Naive thymus-derived CD8-positive, alpha-beta T cell (primary cell): ENCODE measurements around the gene SLC26A3. TPM values are rescaled to one million over a fixed set of nuclear protein-coding genes. Genes with fewer than 3 reads are reported as not detected.

Experiments used
- ATAC-seq, 2 donors: fragments of 150-1000 bp; cut with Tn5 transposase in 1 of 2; sonication (Bioruptor Pico), chemical (Tn5 transposase) in 1 of 2; 1 replicate in 1 of 2; 2 replicates in 1 of 2; pipeline ENCODE4 v1.10.0; 2021; ENCODE audit warnings: mild to moderate bottlenecking in 2 of 2, moderate library complexity in 2 of 2
- POLR2A ChIA-PET: fragments of 350-600 bp; sonication (Branson Sonifier 250); formaldehyde crosslinking; loops from one replicate; lab custom pipeline; 2021; ENCODE audit warnings: antibody characterized with exemption; lab: Charles Lee
- DNase-seq, 10 donors: peaks; one replicate each; pipeline versions ENCODE4 v3.0.0 to v3.0.0-alpha.2; 2020 to 2022
- H3K27ac Mint-ChIP-seq, 10 donors: one replicate each; pipeline ENCODE4 v1.8.0; 2020 to 2022; ENCODE audit warnings: mild to moderate bottlenecking in 10 of 10, mixed read lengths in 10 of 10, moderate library complexity in 4 of 10, inconsistent platforms in 1 of 10
- H3K27me3 Mint-ChIP-seq, 5 donors: one replicate each; pipeline ENCODE4 v1.8.0; 2021 to 2022; ENCODE audit warnings: mixed read lengths in 5 of 5
- H3K36me3 Mint-ChIP-seq, 3 donors: one replicate each; pipeline ENCODE4 v1.8.0; 2020 to 2022; ENCODE audit warnings: mixed read lengths in 3 of 3, mild to moderate bottlenecking in 2 of 3, inconsistent platforms in 1 of 3
- H3K4me1 Mint-ChIP-seq, 4 donors: one replicate each; pipeline ENCODE4 v1.8.0; 2021 to 2022; ENCODE audit warnings: mixed read lengths in 4 of 4
- H3K4me3 Mint-ChIP-seq, 10 donors: one replicate each; pipeline ENCODE4 v1.8.0; 2020 to 2022; ENCODE audit warnings: mild to moderate bottlenecking in 10 of 10, mixed read lengths in 10 of 10, moderate library complexity in 6 of 10, inconsistent platforms in 1 of 10
- H3K9me3 Mint-ChIP-seq, 9 donors: one replicate each; pipeline ENCODE4 v1.8.0; 2020 to 2022; ENCODE audit warnings: mixed read lengths in 9 of 9, mild to moderate bottlenecking in 3 of 9, inconsistent platforms in 1 of 9, moderate library complexity in 1 of 9
- polyA plus RNA-seq, 3 donors: library from polyadenylated mRNA; unstranded; fragments of 300-500 nt; fragmentation: Illumina TruSeq; gene quantifications; one replicate each; pipeline ENCODE4 v1.2.3, GENCODE V29; 2021
- total RNA-seq, 8 experiments: library from RNA in 2 of 8; stranded (reverse) in 2 of 8; gene quantifications; one replicate each; pipeline ENCODE4 v1.2.3 and lab custom pipeline; 2021 to 2026

The SLC26A3 gene
- total and polyA plus RNA-seq, 5 experiments from 2014 or later: not detected

- H3K27me3 Mint-ChIP-seq: no peaks in the 10 kb centered on the region
- no peak overlapping the region for H3K27ac Mint-ChIP-seq
- no peaks in the 10 kb centered on the region for H3K4me1 Mint-ChIP-seq
- no peaks in the 10 kb centered on the region for H3K9me3 Mint-ChIP-seq
- peaks cover 0 to 4% (median 0%) of the 10 kb centered on the region in 3 donors for H3K36me3 Mint-ChIP-seq
- POLR2A ChIA-PET: interaction anchor here (0.7 kb wide), 1 partner anchor 420 kb away, joined by 3 read pairs; no protein-coding TSS in a partner anchor
- ATAC-seq: no peak
- DNase-seq: no peak
- no peak overlapping the region for H3K4me3 Mint-ChIP-seq
These were observed 24.7 kb downstream of the SLC26A3 start for GRCh38 chr7:107778283-107778682.

DNA sequence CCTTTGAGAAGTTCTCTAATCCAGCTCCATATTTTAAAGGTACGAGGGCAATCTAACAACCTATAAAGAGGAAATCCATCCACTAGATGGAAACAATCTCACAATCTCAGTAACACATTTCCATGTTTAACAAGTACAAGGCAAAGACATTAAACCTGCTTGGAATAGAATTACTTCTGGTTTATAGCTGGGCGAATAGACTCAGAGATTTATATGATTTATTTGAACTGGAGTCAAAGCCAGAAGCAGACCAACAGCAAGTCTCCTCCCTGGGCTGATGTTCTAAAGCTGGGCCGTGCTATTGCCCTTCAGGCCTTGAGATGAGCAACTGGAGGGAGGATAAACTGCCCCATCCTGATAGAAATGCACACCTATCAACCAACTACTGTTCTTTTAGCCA lies 25.3 kb downstream of the SLC26A3 start:
- POLR2A ChIA-PET: no interaction called here
- H3K4me1 Mint-ChIP-seq: no peaks in the 10 kb centered on the region
- no peak for DNase-seq
- H3K4me3 Mint-ChIP-seq: no peak overlapping the region
- peaks cover 0 to 4% (median 0%) of the 10 kb centered on the region in 3 donors for H3K36me3 Mint-ChIP-seq
- no peak for ATAC-seq
- H3K27me3 Mint-ChIP-seq: peaks cover 0 to 1% (median 0%) of the 10 kb centered on the region in 5 donors
- H3K9me3 Mint-ChIP-seq: no peaks in the 10 kb centered on the region
- no peak overlapping the region for H3K27ac Mint-ChIP-seq

- no peak for ATAC-seq
- peaks cover 0 to 6% (median 3%) of the 10 kb centered on the region in 4 donors for H3K4me1 Mint-ChIP-seq
- DNase-seq: no peak
- POLR2A ChIA-PET: no interaction called here
- peaks cover 0 to 1% (median 0%) of the 10 kb centered on the region in 5 donors for H3K27me3 Mint-ChIP-seq
- H3K36me3 Mint-ChIP-seq: peaks cover 0 to 7% (median 0%) of the 10 kb centered on the region in 3 donors
- H3K9me3 Mint-ChIP-seq: no peaks in the 10 kb centered on the region
- H3K27ac Mint-ChIP-seq: no peak overlapping the region
- no peak overlapping the region for H3K4me3 Mint-ChIP-seq
These were observed 30.0 kb downstream of the SLC26A3 start for GRCh38 chr7:107773027-107773426.

- Mint-ChIP-seq H3K27me3 (peaks cover 0 to 1% (median 0%) of the 10 kb centered on the region in 5 donors), H3K4me1 (peaks cover 3 to 16% (median 10%) of the 10 kb centered on the region in 4 donors), H3K36me3 (peaks cover 0 to 4% (median 2%) of the 10 kb centered on the region in 3 donors), H3K4me3 (no peak overlapping the region), H3K9me3 (no peaks in the 10 kb centered on the region), H3K27ac (peak overlapping the region in 1 of 10 donors; percentile 11)
- POLR2A ChIA-PET: no interaction called here
- DNase-seq (no peak), ATAC-seq (no peak)
These were observed 34.8 kb downstream of the SLC26A3 start for GRCh38 chr7:107768263-107768662.

- POLR2A ChIA-PET: interaction anchor here (1.1 kb wide), 1 partner anchor 27 kb away, joined by 5 read pairs; no protein-coding TSS in a partner anchor
- DNase-seq (no peak), ATAC-seq (no peak)
- H3K4me3 Mint-ChIP-seq: no peak overlapping the region
- H3K36me3 Mint-ChIP-seq: peaks cover 0 to 4% (median 2%) of the 10 kb centered on the region in 3 donors
- H3K27ac Mint-ChIP-seq: peak overlapping the region in 1 of 10 donors; percentile 57
- H3K27me3 Mint-ChIP-seq: no peaks in the 10 kb centered on the region
- H3K9me3 Mint-ChIP-seq: no peaks in the 10 kb centered on the region
- H3K4me1 Mint-ChIP-seq: peaks cover 3 to 16% (median 10%) of the 10 kb centered on the region in 4 donors
These were observed 35.6 kb downstream of the SLC26A3 start for GRCh38 chr7:107767391-107767790.

- peak overlapping the region in 5 of 10 donors; percentile 17 to 83 (median 70) for H3K27ac Mint-ChIP-seq
- ATAC-seq (no peak), DNase-seq (no peak)
- H3K27me3 Mint-ChIP-seq: no peaks in the 10 kb centered on the region
- no peak overlapping the region for H3K4me3 Mint-ChIP-seq
- H3K36me3 Mint-ChIP-seq: peaks cover 7 to 69% (median 17%) of the 10 kb centered on the region in 3 donors
- POLR2A ChIA-PET: interaction anchor here (0.8 kb wide), 1 partner anchor 1131 kb away, joined by 3 read pairs; no protein-coding TSS in a partner anchor
- H3K9me3 Mint-ChIP-seq: no peaks in the 10 kb centered on the region
- peaks cover 0 to 10% (median 5%) of the 10 kb centered on the region in 4 donors for H3K4me1 Mint-ChIP-seq
These were observed 44.4 kb downstream of the SLC26A3 start for GRCh38 chr7:107758667-107759066.

- Mint-ChIP-seq H3K36me3 (peaks cover 9 to 86% (median 16%) of the 10 kb centered on the region in 3 donors), H3K4me3 (no peak overlapping the region), H3K4me1 (peaks cover 7 to 21% (median 14%) of the 10 kb centered on the region in 4 donors), H3K27ac (peak overlapping the region in 5 of 10 donors; percentile 2 to 73 (median 35)), H3K9me3 (no peaks in the 10 kb centered on the region), H3K27me3 (no peaks in the 10 kb centered on the region)
- POLR2A ChIA-PET: no interaction called here
- no peak for DNase-seq
- ATAC-seq: no peak
These were observed 48.4 kb downstream of the SLC26A3 start for GRCh38 chr7:107754642-107755041.

DNA sequence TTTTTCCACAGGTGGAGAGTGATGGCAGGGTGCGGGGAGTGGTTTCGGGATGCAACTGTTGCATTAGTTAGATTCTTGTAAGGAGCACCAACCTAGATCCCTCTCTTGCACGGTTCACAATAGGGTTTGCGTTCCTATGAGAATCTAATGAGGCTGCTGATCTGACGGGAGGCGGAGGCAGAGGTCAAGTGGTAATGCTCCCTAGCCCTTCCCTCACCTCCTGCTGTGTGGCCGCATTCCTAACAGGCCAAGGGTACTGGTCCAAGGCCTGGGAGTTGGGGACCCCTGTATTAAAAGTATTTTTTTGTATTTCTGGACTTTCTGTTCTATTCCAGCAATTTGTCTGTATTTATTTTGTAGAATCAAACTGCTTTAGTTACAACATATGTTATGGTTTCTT lies 51.9 kb downstream of the SLC26A3 start:
- no peak overlapping the region for H3K4me3 Mint-ChIP-seq
- H3K36me3 Mint-ChIP-seq: peaks cover 3 to 68% (median 5%) of the 10 kb centered on the region in 3 donors
- H3K27ac Mint-ChIP-seq: peak overlapping the region in 3 of 10 donors; percentile 7 to 70 (median 19)
- DNase-seq (no peak), ATAC-seq (no peak)
- H3K27me3 Mint-ChIP-seq: no peaks in the 10 kb centered on the region
- H3K4me1 Mint-ChIP-seq: peaks cover 12 to 36% (median 24%) of the 10 kb centered on the region in 4 donors
- no peaks in the 10 kb centered on the region for H3K9me3 Mint-ChIP-seq
- POLR2A ChIA-PET: no interaction called here

- Mint-ChIP-seq H3K4me1 (peaks cover 20 to 67% (median 43%) of the 10 kb centered on the region in 4 donors), H3K4me3 (peak overlapping the region in 9 of 10 donors; percentile 48 to 100 (median 95)), H3K36me3 (peaks cover 0 to 25% (median 0%) of the 10 kb centered on the region in 3 donors), H3K27me3 (no peaks in the 10 kb centered on the region), H3K9me3 (no peaks in the 10 kb centered on the region), H3K27ac (peak overlapping the region; percentile 37 to 100 (median 83))
- POLR2A ChIA-PET: interaction anchor here (0.8 to 1.2 kb wide), 2 partner anchors 182 to 576 kb away, joined by 3 read pairs; partner anchors contain the start of genes COG5 and DUS4L
- ATAC-seq: no peak
- no peak for DNase-seq
These were observed 57.0 kb downstream of the SLC26A3 start for GRCh38 chr7:107746006-107746405.

DNA sequence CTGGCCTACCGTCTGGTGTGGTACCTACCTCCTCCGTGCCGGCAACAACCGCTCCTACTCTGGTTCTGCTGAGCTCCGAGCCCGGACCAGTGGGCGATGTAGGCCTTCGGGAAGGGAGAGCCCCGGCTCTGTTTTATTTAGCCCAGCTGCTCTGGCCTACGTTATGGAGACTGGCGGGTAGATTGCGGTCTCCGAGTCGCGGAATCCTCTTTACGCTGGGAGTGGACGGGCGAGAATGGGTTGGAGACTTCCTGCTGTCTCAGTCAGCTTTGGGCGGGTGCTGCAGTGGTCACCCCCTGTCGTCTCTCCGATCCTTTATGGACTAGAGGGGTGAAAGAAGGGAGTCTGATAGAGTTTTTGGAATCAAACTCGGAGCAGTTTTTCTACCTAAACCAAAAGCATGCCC lies 58.7 kb downstream of the SLC26A3 start:
- peaks cover 0 to 11% (median 0%) of the 10 kb centered on the region in 3 donors for H3K36me3 Mint-ChIP-seq
- peak overlapping the region; percentile 90 to 100 (median 98) for H3K4me3 Mint-ChIP-seq
- peaks cover 17 to 62% (median 42%) of the 10 kb centered on the region in 4 donors for H3K4me1 Mint-ChIP-seq
- peak overlapping the region; percentile 99 to 100 (median 100) for H3K27ac Mint-ChIP-seq
- no peaks in the 10 kb centered on the region for H3K9me3 Mint-ChIP-seq
- DNase-seq (no peak), ATAC-seq (peak; percentile 35 to 45)
- H3K27me3 Mint-ChIP-seq: no peaks in the 10 kb centered on the region
- POLR2A ChIA-PET: interaction anchor here (1.2 to 3.8 kb wide), 8 partner anchors 18 to 576 kb away, joined by 3 to 67 read pairs (median 23); partner anchors contain the start of genes DLD and HBP1

- DNase-seq (peak; percentile 94 to 98 (median 97)), ATAC-seq (peak; percentile 90 to 91)
- peak within 1 kb of the TSS; percentile 99 to 100 (median 100) for H3K27ac Mint-ChIP-seq
- peaks cover 0 to 6% (median 0%) of the 10 kb centered on the region in 3 donors for H3K36me3 Mint-ChIP-seq
- H3K4me1 Mint-ChIP-seq: peaks cover 17 to 59% (median 42%) of the 10 kb centered on the region in 4 donors
- H3K4me3 Mint-ChIP-seq: peak within 1 kb of the TSS; percentile 90 to 100 (median 98)
- H3K9me3 Mint-ChIP-seq: no peaks in the 10 kb centered on the region
- no peaks in the 10 kb centered on the region for H3K27me3 Mint-ChIP-seq
- POLR2A ChIA-PET: interaction anchor here (0.6 to 3.8 kb wide), 27 partner anchors 11 to 872 kb away, joined by 3 to 67 read pairs (median 4); partner anchors contain the start of genes COG5, DLD, DNAJB9 and DUS4L
These were observed 59.3 kb downstream of the SLC26A3 start, which contains the start of gene CBLL1 for GRCh38 chr7:107743567-107744344. Gene CBLL1 (plus strand): TSS chr7:107744142. CDS start chr7:107744164, 22 bp downstream.
